HG03457 (cell line): ENCODE measurements around the gene NMRK2.
"Not testable (repeated sequence)": the region's sequence is repeated elsewhere in the genome, so short reads cannot be mapped to it uniquely, and the experiment has no call there.

Source experiments
- ATAC-seq: cut with Tn5 transposase; IDR thresholded peaks from one replicate; pipeline ENCODE4 v1.9.1; 2021; ENCODE audit warnings: moderate number of reproducible peaks; ENCODE audit not compliant: unreplicated experiment

The NMRK2 gene

GRCh38 chr19:3936506-3937442, 3.9 kb downstream of the NMRK2 start:
- ATAC-seq = no peak

GRCh38 chr19:3938300-3938950, 5.6 kb downstream of the NMRK2 start:
- ATAC-seq = not testable (repeated sequence)

GRCh38 chr19:3942790-3943409, 10.0 kb downstream of the NMRK2 start:
- ATAC-seq = no peak

GRCh38 chr19:3944018-3944721, 11.3 kb downstream of the NMRK2 start:
- no peak for ATAC-seq

- no peak for ATAC-seq
These were observed 13.0 kb downstream of the NMRK2 start for GRCh38 chr19:3945838-3946237.

GRCh38 chr19:3947316-3947933, 14.6 kb downstream of the NMRK2 start:
- not testable (repeated sequence) for ATAC-seq

- ATAC-seq = no peak
These were observed 16.4 kb downstream of the NMRK2 start for GRCh38 chr19:3949294-3949693.

GRCh38 chr19:3949997-3950859, 17.4 kb downstream of the NMRK2 start:
- no peak for ATAC-seq

- no peak for ATAC-seq
These were observed 18.3 kb downstream of the NMRK2 start for GRCh38 chr19:3950871-3951861.

- ATAC-seq = not testable (repeated sequence)
These were observed 19.9 kb downstream of the NMRK2 start for GRCh38 chr19:3952755-3953276.

- ATAC-seq = no peak
These were observed 21.2 kb downstream of the NMRK2 start for GRCh38 chr19:3954107-3954506.

GRCh38 chr19:3955276-3955675, 22.4 kb downstream of the NMRK2 start:
- not testable (repeated sequence) for ATAC-seq

GRCh38 chr19:3955688-3956087, 22.8 kb downstream of the NMRK2 start:
- no peak for ATAC-seq

- no peak for ATAC-seq
These were observed 26.2 kb downstream of the NMRK2 start for GRCh38 chr19:3958836-3959765.

- ATAC-seq = no peak
These were observed 26.9 kb downstream of the NMRK2 start for GRCh38 chr19:3959766-3960131.

- ATAC-seq = no peak
These were observed 28.1 kb downstream of the NMRK2 start for GRCh38 chr19:3961007-3961406.
